EH (cell line): Measurements from ENCODE around the gene AKAP13.
"Not testable (repeated sequence)": the region's sequence is repeated elsewhere in the genome, so short reads cannot be mapped to it uniquely, and the experiment has no call there.

ENCODE experiments used
- DNase-seq: peaks from one replicate; pipeline ENCODE4 v3.0.0-alpha.2; 2015; ENCODE audit warnings: low read depth

The AKAP13 gene

DNA sequence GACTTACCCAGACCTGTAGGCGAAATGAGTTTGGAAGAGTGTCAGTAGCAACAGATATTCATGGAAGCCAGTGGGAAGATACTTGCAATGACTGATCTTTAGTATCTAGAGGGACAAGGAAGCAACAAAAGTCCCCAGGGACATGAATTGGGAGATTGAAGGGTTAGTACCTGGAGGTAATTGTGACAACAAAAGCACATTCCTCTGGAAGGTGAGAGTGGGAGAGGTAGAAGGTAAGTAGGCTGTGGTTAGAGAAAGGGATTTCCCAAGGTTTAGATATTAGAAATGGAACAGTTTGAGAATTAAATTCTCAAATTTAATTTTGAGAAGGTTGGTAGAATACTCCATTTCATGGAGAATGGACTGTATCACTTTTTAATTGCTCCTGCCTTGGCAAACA is 191.4 kb downstream of the AKAP13 start:
- no peak for DNase-seq

DNA sequence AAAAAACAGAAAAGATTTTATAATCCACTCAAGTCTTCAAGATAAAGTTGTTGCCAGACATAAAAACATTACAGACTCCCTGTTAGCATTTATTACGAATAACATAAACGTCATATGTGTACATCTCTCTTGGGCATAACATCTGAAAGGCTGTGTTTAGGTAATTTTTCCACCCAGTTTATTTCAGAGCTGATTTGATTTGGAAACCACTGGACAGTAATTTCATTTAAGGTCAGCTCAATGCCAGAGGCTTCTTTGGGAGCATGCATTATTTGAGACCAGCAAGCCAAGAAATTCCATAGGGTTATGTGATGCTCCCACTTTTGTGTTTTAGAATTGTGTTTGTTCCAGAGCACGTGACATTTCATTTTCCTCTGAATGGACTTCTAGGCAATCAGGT is 196.0 kb downstream of the AKAP13 start:
- DNase-seq: no peak

GRCh38 chr15:85578941-85579701 is 198.7 kb downstream of the AKAP13 start:
- DNase-seq: no peak

- no peak for DNase-seq
Observed at GRCh38 chr15:85579957-85580694, 199.7 kb downstream of the AKAP13 start.

DNA sequence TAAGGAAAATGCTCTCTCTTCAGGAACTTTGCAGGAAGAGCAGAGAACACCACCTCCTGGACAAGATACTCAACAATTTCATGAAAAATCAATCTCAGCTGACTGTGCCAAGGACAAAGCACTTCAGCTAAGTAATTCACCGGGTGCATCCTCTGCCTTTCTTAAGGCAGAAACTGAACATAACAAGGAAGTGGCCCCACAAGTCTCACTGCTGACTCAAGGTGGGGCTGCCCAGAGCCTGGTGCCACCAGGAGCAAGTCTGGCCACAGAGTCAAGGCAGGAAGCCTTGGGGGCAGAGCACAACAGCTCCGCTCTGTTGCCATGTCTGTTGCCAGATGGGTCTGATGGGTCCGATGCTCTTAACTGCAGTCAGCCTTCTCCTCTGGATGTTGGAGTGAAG is 200.5 kb downstream of the AKAP13 start:
- no peak for DNase-seq

DNA sequence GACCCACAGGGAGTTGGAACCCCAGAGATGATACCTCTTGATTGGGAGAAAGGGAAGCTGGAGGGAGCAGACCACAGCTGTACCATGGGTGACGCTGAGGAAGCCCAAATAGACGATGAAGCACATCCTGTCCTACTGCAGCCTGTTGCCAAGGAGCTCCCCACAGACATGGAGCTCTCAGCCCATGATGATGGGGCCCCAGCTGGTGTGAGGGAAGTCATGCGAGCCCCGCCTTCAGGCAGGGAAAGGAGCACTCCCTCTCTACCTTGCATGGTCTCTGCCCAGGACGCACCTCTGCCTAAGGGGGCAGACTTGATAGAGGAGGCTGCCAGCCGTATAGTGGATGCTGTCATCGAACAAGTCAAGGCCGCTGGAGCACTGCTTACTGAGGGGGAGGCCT is 201.1 kb downstream of the AKAP13 start:
- DNase-seq: no peak

DNA sequence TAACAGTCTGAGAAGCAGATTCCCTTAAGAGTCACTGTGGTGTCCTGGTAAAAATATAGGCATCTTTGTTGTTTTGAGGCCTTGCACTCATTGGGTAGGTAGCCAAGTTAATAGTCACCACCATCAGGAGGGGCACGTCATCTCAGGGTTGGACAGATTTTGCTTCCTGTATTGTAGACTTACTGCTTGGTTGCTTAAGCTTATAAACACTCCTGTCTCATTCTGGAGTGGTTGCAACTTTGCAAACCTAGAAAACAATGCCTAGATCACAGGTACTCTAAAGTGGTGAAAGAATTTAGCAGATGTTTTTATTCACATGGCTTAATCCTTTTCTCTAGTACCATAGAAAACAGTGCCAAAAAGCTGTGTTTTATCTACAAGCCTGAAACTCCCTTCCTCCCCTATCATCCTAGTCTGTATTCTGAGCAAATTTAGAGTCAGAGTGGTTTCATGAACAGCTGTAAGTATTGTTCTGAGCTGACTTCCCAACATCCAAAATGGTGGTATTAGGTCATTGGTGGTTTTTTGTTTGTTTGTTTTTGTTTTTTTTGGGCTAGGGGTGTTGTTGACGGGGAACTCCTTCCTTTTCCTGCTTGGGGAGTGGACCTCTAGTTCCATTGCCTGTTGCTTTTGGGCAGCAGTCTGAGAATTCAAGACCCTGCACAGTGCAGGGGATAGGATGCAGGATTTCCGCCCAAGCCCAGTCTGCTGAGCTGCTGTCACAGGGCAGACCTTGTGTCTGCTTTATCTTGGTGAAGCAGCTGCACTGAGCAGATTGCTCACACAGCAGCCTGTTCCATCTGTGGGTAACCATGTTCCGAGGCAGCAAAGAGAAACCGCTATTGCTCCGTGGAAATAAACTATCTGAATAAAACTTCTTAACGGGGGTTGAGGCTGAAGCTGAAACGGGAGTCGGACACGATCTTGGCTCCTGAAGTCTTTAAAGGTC is 202.0 kb downstream of the AKAP13 start:
- no peak for DNase-seq

GRCh38 chr15:85583442-85583841 is 203.0 kb downstream of the AKAP13 start:
- DNase-seq: no peak

- DNase-seq: peak; percentile 77
Observed at GRCh38 chr15:85583923-85584390, 203.6 kb downstream of the AKAP13 start.

DNA sequence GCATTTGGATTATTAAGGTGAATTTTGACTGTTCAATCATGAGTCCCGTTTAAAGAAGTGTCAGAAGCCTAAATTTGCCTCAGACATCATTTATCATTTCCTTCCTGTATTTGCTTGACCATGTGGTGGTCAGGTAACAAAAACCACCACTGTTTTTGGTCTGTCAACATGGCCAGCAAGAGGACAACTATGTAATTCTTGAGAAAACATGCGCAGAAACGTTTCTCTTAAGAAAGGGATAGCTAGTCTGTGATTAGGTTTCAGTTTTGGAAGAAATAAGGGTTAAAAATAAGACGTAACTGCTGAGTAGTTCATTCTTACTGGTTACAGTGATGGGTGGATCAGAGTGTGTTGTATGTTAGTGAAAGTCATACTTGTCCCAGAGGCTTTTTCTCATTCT is 204.5 kb downstream of the AKAP13 start:
- DNase-seq: no peak

GRCh38 chr15:85586196-85586595 is 205.8 kb downstream of the AKAP13 start:
- not testable (repeated sequence) for DNase-seq

DNA sequence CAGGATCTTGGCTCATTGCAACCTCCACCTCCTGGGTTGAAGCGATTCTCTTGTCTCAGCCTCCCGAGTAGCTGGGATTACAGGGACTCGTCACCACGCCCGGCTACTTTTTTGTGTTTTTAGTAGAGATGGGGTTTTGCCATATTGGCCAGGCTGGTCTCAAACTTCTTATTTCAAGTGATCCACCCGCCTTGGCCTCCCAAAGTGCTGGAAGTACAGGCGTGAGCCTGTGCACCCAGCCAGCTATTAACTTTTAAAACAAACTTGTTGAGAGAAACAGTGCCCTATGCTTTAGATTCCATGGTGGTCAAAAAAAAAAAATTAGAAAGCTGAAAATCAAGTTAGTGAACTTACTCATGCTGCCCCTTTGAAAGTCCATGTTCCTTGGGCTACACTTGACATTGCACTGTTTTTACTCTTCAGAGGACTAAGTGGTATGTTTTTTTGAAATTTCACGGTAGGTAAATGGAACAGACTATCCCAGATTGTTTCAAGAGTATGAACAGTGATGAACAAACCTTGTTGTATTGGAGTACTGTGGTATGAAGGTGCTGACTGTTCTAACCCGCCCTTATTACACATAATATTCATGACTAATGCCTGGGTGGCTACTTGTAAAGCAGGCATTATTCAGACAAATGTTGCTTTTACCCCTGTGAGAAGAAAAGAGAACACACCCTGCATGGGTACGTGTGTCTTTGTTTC is 207.5 kb downstream of the AKAP13 start:
- DNase-seq: peak; percentile 68

- DNase-seq: peak; percentile 35
Observed at GRCh38 chr15:85588677-85589076, 208.3 kb downstream of the AKAP13 start.

DNA sequence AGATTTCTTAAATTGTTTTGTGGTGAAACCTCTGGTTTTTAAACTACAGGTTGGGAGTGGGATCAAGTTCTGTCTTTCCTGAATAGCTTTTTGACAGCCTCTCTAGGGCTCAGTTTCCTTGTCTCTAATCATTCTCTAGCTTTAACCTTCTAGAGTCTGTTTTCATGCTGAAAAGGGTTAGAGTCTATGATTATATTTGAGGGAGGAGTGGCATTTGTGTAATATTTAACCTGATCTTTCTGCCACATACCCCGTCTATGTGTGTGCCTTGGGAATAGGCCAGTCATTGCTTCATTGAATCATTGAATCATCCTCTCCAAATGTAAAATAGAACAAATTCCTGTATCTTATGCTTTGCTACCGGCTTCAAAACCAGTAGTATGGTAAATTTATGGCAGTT is 209.4 kb downstream of the AKAP13 start:
- peak; percentile 65 for DNase-seq

GRCh38 chr15:85591622-85592021 is 211.2 kb downstream of the AKAP13 start:
- no peak for DNase-seq

- peak; percentile 96 for DNase-seq
Observed at GRCh38 chr15:85592148-85592547, 211.7 kb downstream of the AKAP13 start.

- DNase-seq: no peak
Observed at GRCh38 chr15:85593809-85594445, 213.5 kb downstream of the AKAP13 start.

DNA sequence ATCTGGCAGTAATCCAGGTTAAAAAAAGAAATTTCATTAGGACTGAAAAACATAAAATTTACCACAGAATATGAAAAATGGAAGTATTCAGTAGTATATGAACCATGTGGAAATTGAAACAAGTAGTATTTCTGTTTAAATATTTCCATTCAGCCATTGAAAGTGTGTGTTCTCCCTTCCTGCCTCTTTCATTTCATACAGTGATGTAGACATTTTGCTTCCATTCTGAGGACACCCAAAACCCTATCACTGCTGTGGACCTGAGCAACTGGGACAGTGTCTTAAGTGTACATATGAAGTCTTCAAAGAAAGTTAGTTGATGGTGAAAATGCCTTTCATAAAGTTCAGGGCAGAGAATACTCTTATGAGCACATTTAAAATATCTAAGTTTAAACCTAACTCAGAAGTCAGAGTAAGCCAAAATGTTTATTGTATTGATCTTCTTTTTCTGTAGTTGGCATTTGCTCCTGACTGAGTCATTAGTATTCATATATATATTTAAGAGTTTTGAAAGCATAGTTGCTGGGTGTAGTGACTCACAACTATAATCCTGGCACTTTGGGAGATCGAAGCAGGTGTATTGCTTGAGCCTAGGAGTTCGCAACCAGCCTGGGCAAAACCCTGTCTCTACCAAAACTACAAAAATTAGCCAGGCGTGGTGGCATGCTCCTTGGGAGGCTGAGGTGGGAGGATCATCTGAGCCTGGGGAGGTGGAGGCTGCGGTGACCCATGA is 215.6 kb downstream of the AKAP13 start:
- no peak for DNase-seq

DNA sequence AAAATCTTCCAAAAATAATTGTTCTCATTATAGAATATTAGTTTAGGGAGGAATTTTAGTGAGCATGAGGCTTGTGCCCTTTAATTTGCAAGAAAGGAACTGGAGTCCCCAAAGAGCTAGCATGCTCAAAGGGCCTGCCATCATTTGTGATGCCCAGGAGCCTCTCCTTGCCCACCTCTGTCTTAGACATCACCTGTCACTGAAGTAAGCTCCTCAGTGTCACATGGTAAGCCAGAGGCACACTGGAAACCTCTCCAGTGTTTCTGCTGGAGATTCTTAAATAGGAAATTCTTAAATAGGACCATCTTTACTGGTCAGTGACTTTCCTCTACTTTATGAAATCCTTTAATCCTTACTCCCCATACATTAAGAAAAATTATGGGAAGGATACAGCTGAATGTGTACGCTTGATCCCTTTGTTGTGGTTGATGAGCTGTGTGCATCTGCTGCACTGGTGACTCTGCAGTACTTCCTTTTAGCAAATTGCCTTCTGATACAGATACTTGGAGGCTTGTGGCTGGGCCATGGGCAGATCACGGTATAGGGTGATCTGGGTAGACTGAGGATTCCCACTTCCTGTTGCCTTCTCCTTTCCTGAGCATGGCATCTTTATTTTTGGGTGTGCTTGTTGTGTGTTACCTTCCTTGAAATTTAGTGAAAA is 216.9 kb downstream of the AKAP13 start:
- no peak for DNase-seq

DNA sequence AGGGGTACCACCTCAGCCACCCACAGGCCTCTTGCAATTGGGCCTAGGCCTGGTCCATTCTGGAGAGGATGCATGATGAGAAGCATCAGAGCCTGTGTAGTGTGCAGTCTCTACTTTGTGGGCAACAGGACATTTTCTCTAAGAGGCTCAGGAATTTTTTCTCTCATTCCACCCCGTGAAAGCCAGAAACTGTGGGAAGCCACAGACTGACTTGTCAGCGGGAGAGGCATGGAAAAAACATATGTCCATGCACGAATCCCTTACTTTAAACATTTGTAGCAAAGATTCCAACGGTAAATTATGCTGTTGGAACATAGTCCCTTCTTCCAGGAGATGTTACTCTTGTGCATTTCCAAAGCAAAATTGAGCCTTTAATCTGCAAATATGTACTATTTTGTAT is 217.8 kb downstream of the AKAP13 start:
- DNase-seq: peak; percentile 60
